ENCODE measurements around the gene CASP7.
A peak's percentile ranks its signal among the peaks of the same experiment; 100 is the strongest.

Gene CASP7

GRCh38 chr10:113680190-113681111 is 739 bp downstream of the CASP7 start:
- Mint-ChIP-seq H3K9me3 (peaks cover 30% of the 10 kb centered on the region), H3K27me3 (ENCODE audit: low read depth, poor library complexity) (peaks cover 5% of the 10 kb centered on the region), H3K4me3 (peak overlapping the region; percentile 90), H3K27ac (peak overlapping the region; percentile 82), H3K4me1 (peaks cover 19% of the 10 kb centered on the region), H3K36me3 (ENCODE audit: low read depth) (peaks cover 27% of the 10 kb centered on the region)
- no peak for TF ChIP-seq CTCF (IDR thresholded peaks at IDR 0.05)
- peak; percentile 28 for DNase-seq

GRCh38 chr10:113681533-113682470 is 2.1 kb downstream of the CASP7 start:
- Mint-ChIP-seq H3K4me1 (peaks cover 19% of the 10 kb centered on the region), H3K36me3 (ENCODE audit: low read depth) (peaks cover 33% of the 10 kb centered on the region), H3K27me3 (ENCODE audit: low read depth, poor library complexity) (peaks cover 5% of the 10 kb centered on the region), H3K9me3 (peaks cover 37% of the 10 kb centered on the region), H3K4me3 (no peak overlapping the region), H3K27ac (no peak overlapping the region)
- no peak for TF ChIP-seq CTCF (IDR thresholded peaks at IDR 0.05)
- no peak for DNase-seq

GRCh38 chr10:113683300-113683699 is 3.6 kb downstream of the CASP7 start:
- no peak for TF ChIP-seq CTCF (IDR thresholded peaks at IDR 0.05)
- Mint-ChIP-seq H3K36me3 (ENCODE audit: low read depth) (peaks cover 47% of the 10 kb centered on the region), H3K4me3 (no peak overlapping the region), H3K9me3 (peaks cover 52% of the 10 kb centered on the region), H3K27ac (no peak overlapping the region), H3K27me3 (ENCODE audit: low read depth, poor library complexity) (peaks cover 5% of the 10 kb centered on the region), H3K4me1 (peaks cover 19% of the 10 kb centered on the region)
- no peak for DNase-seq

- no peak for TF ChIP-seq CTCF (IDR thresholded peaks at IDR 0.05)
- no peaks in the 10 kb centered on the region for H3K27me3 Mint-ChIP-seq (ENCODE audit: low read depth, poor library complexity)
- H3K27ac Mint-ChIP-seq = no peak overlapping the region
- no peak for DNase-seq
- peaks cover 73% of the 10 kb centered on the region for H3K36me3 Mint-ChIP-seq (ENCODE audit: low read depth)
- H3K4me3 Mint-ChIP-seq = no peak overlapping the region
- H3K9me3 Mint-ChIP-seq = peaks cover 74% of the 10 kb centered on the region
- H3K4me1 Mint-ChIP-seq = peaks cover 2% of the 10 kb centered on the region
Measured at GRCh38 chr10:113686028-113686427, 6.3 kb downstream of the CASP7 start.

- Mint-ChIP-seq H3K27ac (no peak overlapping the region), H3K36me3 (ENCODE audit: low read depth) (peaks cover 79% of the 10 kb centered on the region), H3K4me1 (no peaks in the 10 kb centered on the region), H3K4me3 (no peak overlapping the region), H3K9me3 (peaks cover 81% of the 10 kb centered on the region), H3K27me3 (ENCODE audit: low read depth, poor library complexity) (no peaks in the 10 kb centered on the region)
- no peak for DNase-seq
- no peak for TF ChIP-seq CTCF (IDR thresholded peaks at IDR 0.05)
Measured at GRCh38 chr10:113687037-113687436, 7.3 kb downstream of the CASP7 start.
